ENCODE measurements around the gene SLC39A11.
"Not testable (repeated sequence)": the region's sequence is repeated elsewhere in the genome, so short reads cannot be mapped to it uniquely, and the experiment has no call there.

Gene SLC39A11

GRCh38 chr17:72992783-72993467 is 99.6 kb downstream of the SLC39A11 start:
- not testable (repeated sequence) for H3K79me1 ChIP-seq (replicated peaks; ENCODE audit: low read length, poor library complexity, severe bottlenecking); DNase-seq; H3K23ac ChIP-seq (ENCODE audit: low read length in 2 of 2); H3K27ac ChIP-seq (ENCODE audit: low read length, poor library complexity, severe bottlenecking); H2BK120ac ChIP-seq (ENCODE audit: low read depth, low read length); H4K91ac ChIP-seq (ENCODE audit: low read length); H2BK5ac ChIP-seq (ENCODE audit: low read depth, low read length, poor library complexity, severe bottlenecking); H3K4me2 ChIP-seq (ENCODE audit: low read length, poor library complexity, severe bottlenecking); H3K27me3 ChIP-seq (ENCODE audit: control insufficient read depth in 1 of 2, insufficient read depth in 1 of 2, low read length in 2 of 2); H2AK5ac ChIP-seq (ENCODE audit: low read length, severe bottlenecking); H3K4me1 ChIP-seq (ENCODE audit: control insufficient read depth, insufficient read depth, low read depth, low read length); H4K8ac ChIP-seq (ENCODE audit: low read length); H2BK12ac ChIP-seq (ENCODE audit: low read length in 2 of 2); H2BK15ac ChIP-seq (ENCODE audit: low read depth, poor library complexity, severe bottlenecking); H3K9me3 ChIP-seq (ENCODE audit: control insufficient read depth, low read length); H3K4me3 ChIP-seq (ENCODE audit: insufficient read depth in 1 of 2, low read depth in 1 of 2, low read length in 2 of 2); H3K4ac ChIP-seq (ENCODE audit: low read depth in 1 of 2, low read length in 2 of 2); H3K14ac ChIP-seq (ENCODE audit: low read length in 2 of 2); H3K36me3 ChIP-seq (ENCODE audit: control insufficient read depth in 1 of 2, insufficient read depth in 2 of 2, low read depth in 1 of 2, low read length in 2 of 2); H2AFZ ChIP-seq (ENCODE audit: low read depth, low read length); H3K18ac ChIP-seq (ENCODE audit: low read depth in 1 of 2, low read length in 2 of 2)
- WGBS = 100% methylated on average over 5 of the region's 6 CpGs
- peak overlapping the region; percentile 38 for H3K9ac ChIP-seq (ENCODE audit: low read length)

- no peak overlapping the region for H4K8ac ChIP-seq (ENCODE audit: low read length)
- H3K4me1 ChIP-seq (ENCODE audit: control insufficient read depth, insufficient read depth, low read depth, low read length) = no peaks in the 10 kb centered on the region
- H3K27ac ChIP-seq (ENCODE audit: low read length, poor library complexity, severe bottlenecking) = no peak overlapping the region
- no peak overlapping the region for H3K18ac ChIP-seq (ENCODE audit: low read depth in 1 of 2, low read length in 2 of 2)
- no peak overlapping the region for H2BK12ac ChIP-seq (ENCODE audit: low read length in 2 of 2)
- H3K9ac ChIP-seq (ENCODE audit: low read length) = no peak overlapping the region
- no peak overlapping the region for H2AK5ac ChIP-seq (ENCODE audit: low read length, severe bottlenecking)
- no peaks in the 10 kb centered on the region for H3K36me3 ChIP-seq (ENCODE audit: control insufficient read depth in 1 of 2, insufficient read depth in 2 of 2, low read depth in 1 of 2, low read length in 2 of 2)
- 100% methylated on average over 2 of the region's 2 CpGs for WGBS
- no peaks in the 10 kb centered on the region for H3K79me1 ChIP-seq (replicated peaks; ENCODE audit: low read length, poor library complexity, severe bottlenecking)
- no peak overlapping the region for H3K23ac ChIP-seq (ENCODE audit: low read length in 2 of 2)
- DNase-seq = no peak
- no peaks in the 10 kb centered on the region for H3K27me3 ChIP-seq (ENCODE audit: control insufficient read depth in 1 of 2, insufficient read depth in 1 of 2, low read length in 2 of 2)
- H2BK5ac ChIP-seq (ENCODE audit: low read depth, low read length, poor library complexity, severe bottlenecking) = no peak overlapping the region
- no peak overlapping the region for H2BK120ac ChIP-seq (ENCODE audit: low read depth, low read length)
- no peak overlapping the region for H3K4me2 ChIP-seq (ENCODE audit: low read length, poor library complexity, severe bottlenecking)
- no peak overlapping the region for H4K91ac ChIP-seq (ENCODE audit: low read length)
- H3K9me3 ChIP-seq (ENCODE audit: control insufficient read depth, low read length) = no peaks in the 10 kb centered on the region
- H3K4ac ChIP-seq (ENCODE audit: low read depth in 1 of 2, low read length in 2 of 2) = no peak overlapping the region
- no peak overlapping the region for H3K4me3 ChIP-seq (ENCODE audit: insufficient read depth in 1 of 2, low read depth in 1 of 2, low read length in 2 of 2)
- H2BK15ac ChIP-seq (ENCODE audit: low read depth, poor library complexity, severe bottlenecking) = no peak overlapping the region
- no peak overlapping the region for H2AFZ ChIP-seq (ENCODE audit: low read depth, low read length)
- no peak overlapping the region for H3K14ac ChIP-seq (ENCODE audit: low read length in 2 of 2)
Measured at GRCh38 chr17:72991651-72992050, 100.8 kb downstream of the SLC39A11 start.

- Histone ChIP-seq H3K36me3 (ENCODE audit: control insufficient read depth in 1 of 2, insufficient read depth in 2 of 2, low read depth in 1 of 2, low read length in 2 of 2) (no peaks in the 10 kb centered on the region), H3K4me2 (ENCODE audit: low read length, poor library complexity, severe bottlenecking) (no peak overlapping the region), H2BK12ac (ENCODE audit: low read length in 2 of 2) (no peak overlapping the region), H2AK5ac (ENCODE audit: low read length, severe bottlenecking) (no peak overlapping the region), H3K9ac (ENCODE audit: low read length) (no peak overlapping the region), H3K18ac (ENCODE audit: low read depth in 1 of 2, low read length in 2 of 2) (no peak overlapping the region), H3K4ac (ENCODE audit: low read depth in 1 of 2, low read length in 2 of 2) (no peak overlapping the region), H2BK15ac (ENCODE audit: low read depth, poor library complexity, severe bottlenecking) (no peak overlapping the region), H3K4me3 (ENCODE audit: insufficient read depth in 1 of 2, low read depth in 1 of 2, low read length in 2 of 2) (no peak overlapping the region), H3K9me3 (ENCODE audit: control insufficient read depth, low read length) (no peaks in the 10 kb centered on the region), H2BK120ac (ENCODE audit: low read depth, low read length) (no peak overlapping the region), H3K27me3 (ENCODE audit: control insufficient read depth in 1 of 2, insufficient read depth in 1 of 2, low read length in 2 of 2) (no peaks in the 10 kb centered on the region), H3K4me1 (ENCODE audit: control insufficient read depth, insufficient read depth, low read depth, low read length) (peaks cover 8% of the 10 kb centered on the region), H3K14ac (ENCODE audit: low read length in 2 of 2) (no peak overlapping the region), H2AFZ (ENCODE audit: low read depth, low read length) (no peak overlapping the region), H3K27ac (ENCODE audit: low read length, poor library complexity, severe bottlenecking) (no peak overlapping the region), H2BK5ac (ENCODE audit: low read depth, low read length, poor library complexity, severe bottlenecking) (no peak overlapping the region), H3K79me1 (replicated peaks; ENCODE audit: low read length, poor library complexity, severe bottlenecking) (peaks cover 7% of the 10 kb centered on the region), H4K8ac (ENCODE audit: low read length) (no peak overlapping the region), H4K91ac (ENCODE audit: low read length) (no peak overlapping the region), H3K23ac (ENCODE audit: low read length in 2 of 2) (no peak overlapping the region)
- WGBS = 96% methylated on average over 3 of the region's 6 CpGs
- peak; percentile 27 for DNase-seq
Measured at GRCh38 chr17:72989074-72989610, 103.3 kb downstream of the SLC39A11 start.

GRCh38 chr17:72988451-72988850 is 104.0 kb downstream of the SLC39A11 start:
- no peak overlapping the region for H3K23ac ChIP-seq (ENCODE audit: low read length in 2 of 2)
- no peak overlapping the region for H3K14ac ChIP-seq (ENCODE audit: low read length in 2 of 2)
- no peak overlapping the region for H2BK12ac ChIP-seq (ENCODE audit: low read length in 2 of 2)
- H2AK5ac ChIP-seq (ENCODE audit: low read length, severe bottlenecking) = no peak overlapping the region
- H3K79me1 ChIP-seq (replicated peaks; ENCODE audit: low read length, poor library complexity, severe bottlenecking) = peaks cover 8% of the 10 kb centered on the region
- no peak overlapping the region for H3K9ac ChIP-seq (ENCODE audit: low read length)
- peaks cover 8% of the 10 kb centered on the region for H3K4me1 ChIP-seq (ENCODE audit: control insufficient read depth, insufficient read depth, low read depth, low read length)
- no peaks in the 10 kb centered on the region for H3K9me3 ChIP-seq (ENCODE audit: control insufficient read depth, low read length)
- no peak overlapping the region for H3K4me3 ChIP-seq (ENCODE audit: insufficient read depth in 1 of 2, low read depth in 1 of 2, low read length in 2 of 2)
- H2BK5ac ChIP-seq (ENCODE audit: low read depth, low read length, poor library complexity, severe bottlenecking) = no peak overlapping the region
- no peak overlapping the region for H3K27ac ChIP-seq (ENCODE audit: low read length, poor library complexity, severe bottlenecking)
- H3K27me3 ChIP-seq (ENCODE audit: control insufficient read depth in 1 of 2, insufficient read depth in 1 of 2, low read length in 2 of 2) = no peaks in the 10 kb centered on the region
- no peak overlapping the region for H3K4ac ChIP-seq (ENCODE audit: low read depth in 1 of 2, low read length in 2 of 2)
- H2BK120ac ChIP-seq (ENCODE audit: low read depth, low read length) = no peak overlapping the region
- H4K91ac ChIP-seq (ENCODE audit: low read length) = no peak overlapping the region
- H3K18ac ChIP-seq (ENCODE audit: low read depth in 1 of 2, low read length in 2 of 2) = no peak overlapping the region
- H2BK15ac ChIP-seq (ENCODE audit: low read depth, poor library complexity, severe bottlenecking) = no peak overlapping the region
- WGBS = 100% methylated on average over 4 of the region's 5 CpGs
- no peaks in the 10 kb centered on the region for H3K36me3 ChIP-seq (ENCODE audit: control insufficient read depth in 1 of 2, insufficient read depth in 2 of 2, low read depth in 1 of 2, low read length in 2 of 2)
- no peak overlapping the region for H2AFZ ChIP-seq (ENCODE audit: low read depth, low read length)
- DNase-seq = no peak
- no peak overlapping the region for H4K8ac ChIP-seq (ENCODE audit: low read length)
- H3K4me2 ChIP-seq (ENCODE audit: low read length, poor library complexity, severe bottlenecking) = no peak overlapping the region

All from mesenchymal stem cell (in vitro differentiated cells and primary cell).